K562 (cell line): Measurements from ENCODE around the gene TRAF3IP1. TPM values are rescaled to one million over a fixed set of nuclear protein-coding genes. Genes with fewer than 3 reads are reported as not detected.

Experiments used
- BHLHE40 ChIP-seq: IDR thresholded peaks from 2 replicates; pipeline ENCODE4 v1.6.1; 2011; ENCODE audit warnings: low read length, improper control_type of control experiment
- CREM ChIP-seq: IDR thresholded peaks from 2 replicates; pipeline ENCODE4 v1.6.1; 2014; ENCODE audit warnings: antibody characterized with exemption, low read depth
- KDM5B ChIP-seq: fragments of 200-600 bp; sonication (generic); IDR thresholded peaks from 2 replicates; pipeline ENCODE4 v1.6.1; 2012; ENCODE audit warnings: low read depth, mild to moderate bottlenecking, moderate library complexity, low read length, control low read depth, inconsistent platforms; ENCODE audit not compliant: insufficient replicate concordance
- MGA ChIP-seq: fragments of 450-650 bp; IDR thresholded peaks from 2 replicates; pipeline ENCODE4 v1.6.1; 2016; ENCODE audit warnings: mild to moderate bottlenecking, moderate library complexity
- PKNOX1 ChIP-seq: fragments of 450-650 bp; IDR thresholded peaks from 2 replicates; pipeline ENCODE4 v1.6.1; 2016
- RBBP5 ChIP-seq: fragments of 200-600 bp; sonication (generic); IDR thresholded peaks from 2 replicates; pipeline ENCODE4 v1.6.1; 2012; ENCODE audit warnings: borderline replicate concordance, mild to moderate bottlenecking, low read length, control low read depth, inconsistent platforms; ENCODE audit not compliant: insufficient read depth, poor library complexity, severe bottlenecking
- ZBTB7A ChIP-seq: IDR thresholded peaks from 2 replicates; pipeline ENCODE4 v1.6.1; 2011; ENCODE audit warnings: low read depth, mild to moderate bottlenecking, low read length, moderate library complexity, borderline replicate concordance; ENCODE audit not compliant: control insufficient read depth
- ZNF24 ChIP-seq: fragments of 450-650 bp; IDR thresholded peaks from 2 replicates; pipeline ENCODE4 v1.6.1; 2016
- ZNF583 ChIP-seq: fragments of 250-450 bp; sonication (Bioruptor Pico); IDR thresholded peaks from 2 replicates; pipeline ENCODE4 v1.4.0; 2020
- ZNF830 ChIP-seq: fragments of 250-450 bp; sonication (Bioruptor Pico); IDR thresholded peaks from 2 replicates; pipeline ENCODE4 v1.5.0; 2021; ENCODE audit warnings: mild to moderate bottlenecking
- polyA plus RNA-seq, 8 experiments: library from polyadenylated mRNA; depleted of rRNA in 4 of 8; stranded (reverse) in 5 of 8; unstranded in 3 of 8; fragments of >200 nt; fragmentation: Nextera tagmentation in 2 of 8; fragmentation: Illumina TruSeq in 1 of 8; extraction: Ambion mirVana in 2 of 8; extraction: Trizol in 1 of 8; gene quantifications; 2 replicates each; pipeline versions ENCODE4 v1.2.1 to v1.2.3, GENCODE V29; 2011 to 2014; ENCODE audit warnings: inconsistent platforms in 1 of 8, missing spikeins in 1 of 8
- total RNA-seq, 7 experiments: library from RNA; depleted of rRNA in 6 of 7; stranded (reverse); fragments of >200 nt in 6 of 7; fragmentation: Illumina TruSeq in 2 of 7; extraction: Trizol in 2 of 7; gene quantifications; 2 replicates each; pipeline versions ENCODE4 v1.2.1 to v1.2.3, GENCODE V29; 2011 to 2021; ENCODE audit warnings: low replicate concordance in 1 of 7

Gene TRAF3IP1
- total and polyA plus RNA-seq, 9 of the 15 experiments (the other 6 are each of a cell fraction or from before 2014, with no cell fraction given): 1.3 to 7.4 (median 3.4) TPM

GRCh38 chr2:238425979-238426567 lies 105.8 kb downstream of the TRAF3IP1 start (continued):
- TF ChIP-seq MGA (0 out of 2 replicates have a peak, but pooled peaks have one; percentile 21), ZNF24 (peak; percentile 33; the same call in 1 of the 2 replicates), RBBP5 (peak; percentile 18), KDM5B (peak; percentile 20), BHLHE40 (no peak), ZNF830 (CRISPR knock-in tag) (no peak), CREM (peak; percentile 1; the same call in 1 of the 2 replicates), ZBTB7A (peak; percentile 61; the same call in 1 of the 2 replicates), PKNOX1 (0 out of 2 replicates have a peak, but pooled peaks have one; percentile 10), ZNF583 (CRISPR knock-in tag) (no peak)
